WTC11 (cell line): ENCODE results near the gene PTPN1. TPM values are rescaled to one million over a fixed set of nuclear protein-coding genes. Genes with fewer than 3 reads are reported as not detected.

Source experiments
- ATAC-seq: fragments of 200-7000 bp; cut with Tn5 transposase; 2 replicates; pipeline ENCODE4 v1.10.0; 2021; ENCODE audit warnings: mild to moderate bottlenecking, moderate library complexity
- CTCF ChIA-PET: fragments of 300-600 bp; sonication (Branson Sonifier 250); formaldehyde crosslinking; loops from one replicate; lab custom pipeline; 2021; ENCODE audit warnings: antibody characterized with exemption; lab: Charles Lee
- POLR2A ChIA-PET: fragments of 350-600 bp; sonication (Branson Sonifier 250); formaldehyde crosslinking; loops from one replicate; lab custom pipeline; 2021; ENCODE audit warnings: antibody characterized with exemption; lab: Charles Lee
- DNase-seq: peaks from one replicate; pipeline ENCODE4 v3.0.0; 2021; ENCODE audit warnings: low spot score
- H3K27ac Mint-ChIP-seq: 2 replicates; pipeline ENCODE4 v1.8.0; 2021; ENCODE audit warnings: mixed read lengths
- H3K27me3 Mint-ChIP-seq: 2 replicates; pipeline ENCODE4 v1.8.0; 2021; ENCODE audit warnings: low read depth, mild to moderate bottlenecking, moderate library complexity, mixed read lengths
- H3K36me3 Mint-ChIP-seq: 2 replicates; pipeline ENCODE4 v1.8.0; 2021; ENCODE audit warnings: mixed read lengths
- H3K4me1 Mint-ChIP-seq: 2 replicates; pipeline ENCODE4 v1.8.0; 2022; ENCODE audit warnings: mixed read lengths
- H3K4me3 Mint-ChIP-seq: 2 replicates; pipeline ENCODE4 v1.8.0; 2021; ENCODE audit warnings: mild to moderate bottlenecking, moderate library complexity, mixed read lengths
- H3K9me3 Mint-ChIP-seq: 2 replicates; pipeline ENCODE4 v1.8.0; 2021; ENCODE audit warnings: mixed read lengths
- HMGA2 ChIP-seq: fragments of 250-450 bp; sonication (Bioruptor Pico); IDR thresholded peaks from 2 replicates; pipeline ENCODE4 v1.4.0; 2021; ENCODE audit warnings: mild to moderate bottlenecking, moderate library complexity
- MLX ChIP-seq: sonication (generic); formaldehyde crosslinking; IDR thresholded peaks from 2 replicates; pipeline ENCODE4 v1.8.1; 2023; ENCODE audit warnings: mild to moderate bottlenecking, missing genetic modification reagents, moderate library complexity
- NFYB ChIP-seq: sonication (generic); formaldehyde crosslinking; conservative IDR thresholded peaks from 2 replicates; pipeline ENCODE4 v1.8.0; 2022; ENCODE audit warnings: low read depth, missing genetic modification reagents
- NR1H2 ChIP-seq: sonication (generic); formaldehyde crosslinking; IDR thresholded peaks from 2 replicates; pipeline ENCODE4 v1.9.0; 2021; ENCODE audit warnings: mild to moderate bottlenecking, moderate library complexity, missing genetic modification reagents
- OVOL2 ChIP-seq: fragments of 250-450 bp; sonication (Bioruptor Pico); IDR thresholded peaks from 2 replicates; pipeline ENCODE4 v1.9.0; 2021; ENCODE audit warnings: mild to moderate bottlenecking, borderline replicate concordance
- SMAD3 ChIP-seq: sonication (generic); formaldehyde crosslinking; IDR thresholded peaks from 2 replicates; pipeline ENCODE4 v1.8.0; 2022; ENCODE audit warnings: missing genetic modification reagents, mild to moderate bottlenecking, borderline replicate concordance
- SOX15 ChIP-seq: fragments of 250-450 bp; sonication (Bioruptor Pico); IDR thresholded peaks from 2 replicates; pipeline ENCODE4 v1.9.0; 2021; ENCODE audit warnings: mild to moderate bottlenecking
- TCF7 ChIP-seq: sonication (generic); formaldehyde crosslinking; IDR thresholded peaks from 2 replicates; pipeline ENCODE4 v1.8.0; 2022; ENCODE audit warnings: mild to moderate bottlenecking, low read depth, missing genetic modification reagents, moderate library complexity
- ZBTB21 ChIP-seq: sonication (generic); formaldehyde crosslinking; IDR thresholded peaks from 2 replicates; pipeline ENCODE4 v1.8.1; 2023; ENCODE audit warnings: mild to moderate bottlenecking, missing genetic modification reagents, borderline replicate concordance
- ZNF138 ChIP-seq: sonication (generic); formaldehyde crosslinking; conservative IDR thresholded peaks from 2 replicates; pipeline ENCODE4 v1.8.1; 2022; ENCODE audit warnings: mild to moderate bottlenecking, moderate library complexity, missing genetic modification reagents
- ZNF263 ChIP-seq: sonication (generic); formaldehyde crosslinking; IDR thresholded peaks from 2 replicates; pipeline ENCODE4 v1.8.1; 2022; ENCODE audit warnings: low read depth, mild to moderate bottlenecking, moderate library complexity, missing genetic modification reagents
- total RNA-seq: library from RNA; stranded (reverse); gene quantifications from 3 replicates; pipeline ENCODE4 v1.2.3, GENCODE V29; 2021
- TF ChIP-seq, protein P1 (sequence below): sonication (generic); formaldehyde crosslinking; conservative IDR thresholded peaks from 2 replicates; pipeline ENCODE4 v1.8.1; 2022; ENCODE audit warnings: mild to moderate bottlenecking, missing genetic modification reagents
- TF ChIP-seq, protein P2 (sequence below): sonication (generic); formaldehyde crosslinking; IDR thresholded peaks from 2 replicates; pipeline ENCODE4 v1.8.0; 2022; ENCODE audit warnings: mild to moderate bottlenecking, missing genetic modification reagents
- TF ChIP-seq, protein P3 (sequence below): fragments of 250-450 bp; sonication (Bioruptor Pico); IDR thresholded peaks from 2 replicates; pipeline ENCODE4 v1.9.0; 2021; ENCODE audit warnings: moderate library complexity, mild to moderate bottlenecking, inconsistent platforms, borderline replicate concordance
- TF ChIP-seq, protein P4 (sequence below): sonication (generic); formaldehyde crosslinking; IDR thresholded peaks from 2 replicates; pipeline ENCODE4 v1.8.1; 2022; ENCODE audit warnings: low read depth, mild to moderate bottlenecking, moderate library complexity, missing genetic modification reagents, borderline replicate concordance
- TF ChIP-seq, protein P5 (sequence below): sonication (generic); formaldehyde crosslinking; IDR thresholded peaks from 2 replicates; pipeline ENCODE4 v1.8.0; 2022; ENCODE audit warnings: missing genetic modification reagents

PTPN1 gene
- total RNA-seq, 1 experiment from 2014 or later = 29.4 TPM

DNA sequence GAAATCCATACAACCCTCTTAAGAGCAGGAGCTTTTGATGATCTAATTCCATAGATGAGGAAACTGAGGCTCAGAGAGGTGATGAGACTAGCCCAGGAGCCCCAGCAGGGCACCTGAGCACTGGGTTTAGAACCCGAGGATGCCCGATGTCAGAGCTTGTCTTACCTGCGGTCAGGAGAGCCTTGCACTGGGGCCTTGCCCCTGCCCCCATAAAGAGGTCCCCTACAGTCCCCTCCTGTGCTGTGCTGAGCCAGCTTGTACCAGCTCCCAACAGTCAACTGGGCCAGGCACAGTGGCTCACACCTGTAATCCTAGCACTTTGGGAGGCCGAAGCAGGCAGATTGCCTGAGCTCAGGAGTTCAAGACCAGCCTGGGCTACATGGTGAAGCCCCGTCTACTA, 122.5 kb downstream of the PTPN1 start (continued):
- no peak for TF ChIP-seq MLX
- no peak for TF ChIP-seq HMGA2 (CRISPR knock-in tag)
- TF ChIP-seq, protein P1, sequence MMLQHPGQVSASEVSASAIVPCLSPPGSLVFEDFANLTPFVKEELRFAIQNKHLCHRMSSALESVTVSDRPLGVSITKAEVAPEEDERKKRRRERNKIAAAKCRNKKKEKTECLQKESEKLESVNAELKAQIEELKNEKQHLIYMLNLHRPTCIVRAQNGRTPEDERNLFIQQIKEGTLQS (CRISPR knock-in tag) = no peak
- TF ChIP-seq, protein P2, sequence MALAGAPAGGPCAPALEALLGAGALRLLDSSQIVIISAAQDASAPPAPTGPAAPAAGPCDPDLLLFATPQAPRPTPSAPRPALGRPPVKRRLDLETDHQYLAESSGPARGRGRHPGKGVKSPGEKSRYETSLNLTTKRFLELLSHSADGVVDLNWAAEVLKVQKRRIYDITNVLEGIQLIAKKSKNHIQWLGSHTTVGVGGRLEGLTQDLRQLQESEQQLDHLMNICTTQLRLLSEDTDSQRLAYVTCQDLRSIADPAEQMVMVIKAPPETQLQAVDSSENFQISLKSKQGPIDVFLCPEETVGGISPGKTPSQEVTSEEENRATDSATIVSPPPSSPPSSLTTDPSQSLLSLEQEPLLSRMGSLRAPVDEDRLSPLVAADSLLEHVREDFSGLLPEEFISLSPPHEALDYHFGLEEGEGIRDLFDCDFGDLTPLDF (CRISPR knock-in tag) = no peak
- TF ChIP-seq OVOL2 (CRISPR knock-in tag) = no peak

- Mint-ChIP-seq H3K27me3 (no peaks in the 10 kb centered on the region), H3K4me1 (peaks cover 43% of the 10 kb centered on the region), H3K9me3 (no peaks in the 10 kb centered on the region), H3K27ac (peak overlapping the region; percentile 24; the same call in 1 of the 2 replicates), H3K4me3 (no peak overlapping the region), H3K36me3 (no peaks in the 10 kb centered on the region)
- TF ChIP-seq, protein P3, sequence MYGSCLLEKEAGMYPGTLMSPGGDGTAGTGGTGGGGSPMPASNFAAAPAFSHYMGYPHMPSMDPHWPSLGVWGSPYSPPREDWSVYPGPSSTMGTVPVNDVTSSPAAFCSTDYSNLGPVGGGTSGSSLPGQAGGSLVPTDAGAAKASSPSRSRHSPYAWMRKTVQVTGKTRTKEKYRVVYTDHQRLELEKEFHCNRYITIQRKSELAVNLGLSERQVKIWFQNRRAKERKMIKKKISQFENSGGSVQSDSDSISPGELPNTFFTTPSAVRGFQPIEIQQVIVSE = no peak
- TF ChIP-seq NR1H2 (CRISPR knock-in tag) = no peak
- TF ChIP-seq, protein P1 (CRISPR knock-in tag) = no peak
- TF ChIP-seq, protein P4, sequence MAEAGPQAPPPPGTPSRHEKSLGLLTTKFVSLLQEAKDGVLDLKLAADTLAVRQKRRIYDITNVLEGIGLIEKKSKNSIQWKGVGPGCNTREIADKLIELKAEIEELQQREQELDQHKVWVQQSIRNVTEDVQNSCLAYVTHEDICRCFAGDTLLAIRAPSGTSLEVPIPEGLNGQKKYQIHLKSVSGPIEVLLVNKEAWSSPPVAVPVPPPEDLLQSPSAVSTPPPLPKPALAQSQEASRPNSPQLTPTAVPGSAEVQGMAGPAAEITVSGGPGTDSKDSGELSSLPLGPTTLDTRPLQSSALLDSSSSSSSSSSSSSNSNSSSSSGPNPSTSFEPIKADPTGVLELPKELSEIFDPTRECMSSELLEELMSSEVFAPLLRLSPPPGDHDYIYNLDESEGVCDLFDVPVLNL (CRISPR knock-in tag) = no peak
- no peak for TF ChIP-seq TCF7
- no peak for TF ChIP-seq SMAD3
- TF ChIP-seq, protein P2 (CRISPR knock-in tag) = no peak
- no peak for TF ChIP-seq ZNF263
- TF ChIP-seq, protein P5, sequence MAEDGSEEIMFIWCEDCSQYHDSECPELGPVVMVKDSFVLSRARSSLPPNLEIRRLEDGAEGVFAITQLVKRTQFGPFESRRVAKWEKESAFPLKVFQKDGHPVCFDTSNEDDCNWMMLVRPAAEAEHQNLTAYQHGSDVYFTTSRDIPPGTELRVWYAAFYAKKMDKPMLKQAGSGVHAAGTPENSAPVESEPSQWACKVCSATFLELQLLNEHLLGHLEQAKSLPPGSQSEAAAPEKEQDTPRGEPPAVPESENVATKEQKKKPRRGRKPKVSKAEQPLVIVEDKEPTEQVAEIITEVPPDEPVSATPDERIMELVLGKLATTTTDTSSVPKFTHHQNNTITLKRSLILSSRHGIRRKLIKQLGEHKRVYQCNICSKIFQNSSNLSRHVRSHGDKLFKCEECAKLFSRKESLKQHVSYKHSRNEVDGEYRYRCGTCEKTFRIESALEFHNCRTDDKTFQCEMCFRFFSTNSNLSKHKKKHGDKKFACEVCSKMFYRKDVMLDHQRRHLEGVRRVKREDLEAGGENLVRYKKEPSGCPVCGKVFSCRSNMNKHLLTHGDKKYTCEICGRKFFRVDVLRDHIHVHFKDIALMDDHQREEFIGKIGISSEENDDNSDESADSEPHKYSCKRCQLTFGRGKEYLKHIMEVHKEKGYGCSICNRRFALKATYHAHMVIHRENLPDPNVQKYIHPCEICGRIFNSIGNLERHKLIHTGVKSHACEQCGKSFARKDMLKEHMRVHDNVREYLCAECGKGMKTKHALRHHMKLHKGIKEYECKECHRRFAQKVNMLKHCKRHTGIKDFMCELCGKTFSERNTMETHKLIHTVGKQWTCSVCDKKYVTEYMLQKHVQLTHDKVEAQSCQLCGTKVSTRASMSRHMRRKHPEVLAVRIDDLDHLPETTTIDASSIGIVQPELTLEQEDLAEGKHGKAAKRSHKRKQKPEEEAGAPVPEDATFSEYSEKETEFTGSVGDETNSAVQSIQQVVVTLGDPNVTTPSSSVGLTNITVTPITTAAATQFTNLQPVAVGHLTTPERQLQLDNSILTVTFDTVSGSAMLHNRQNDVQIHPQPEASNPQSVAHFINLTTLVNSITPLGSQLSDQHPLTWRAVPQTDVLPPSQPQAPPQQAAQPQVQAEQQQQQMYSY (CRISPR knock-in tag) = no peak
- no peak for TF ChIP-seq NFYB (CRISPR knock-in tag)
- no peak for TF ChIP-seq ZBTB21 (CRISPR knock-in tag)
- no peak for TF ChIP-seq SOX15
- TF ChIP-seq ZNF138 (CRISPR knock-in tag) = no peak
- no peak for ATAC-seq
- CTCF ChIA-PET = interaction anchor here (0.7 to 5.5 kb wide), 10 partner anchors 8 to 348 kb away, joined by 3 to 123 read pairs (median 5); partner anchors contain the start of gene PARD6B
- POLR2A ChIA-PET = interaction anchor here (0.6 to 0.8 kb wide), 2 partner anchors 154 to 214 kb away, joined by 4 to 5 read pairs; no protein-coding TSS in a partner anchor
- no peak for DNase-seq
Observed at GRCh38 chr20:50633361-50633760, 123.2 kb downstream of the PTPN1 start.
